DOHH2 (cell line): ENCODE data around the gene PNPLA7.

Experiments used
- H3F3A ChIP-seq: fragments of 200-600 bp; sonication (generic), shearing (Covaris generic); 2 replicates; pipeline ENCODE4 v1.6.0; 2016; ENCODE audit warnings: antibody characterized with exemption, mild to moderate bottlenecking; ENCODE audit not compliant: control insufficient read depth, insufficient read depth
- H3K27ac ChIP-seq: fragments of 200-600 bp; sonication (generic); 2 replicates; pipeline ENCODE4 v1.5.1; 2014; ENCODE audit warnings: low read depth, mild to moderate bottlenecking, low read length, moderate library complexity
- H3K27me3 ChIP-seq: fragments of 200-600 bp; sonication (generic); 2 replicates; pipeline ENCODE4 v1.6.1; 2014; ENCODE audit warnings: mild to moderate bottlenecking, low read length, mixed read lengths; ENCODE audit not compliant: control insufficient read depth
- H3K36me3 ChIP-seq: fragments of 200-600 bp; sonication (generic); 2 replicates; pipeline ENCODE4 v1.6.1; 2014; ENCODE audit warnings: mild to moderate bottlenecking, low read length, moderate library complexity, mixed read lengths; ENCODE audit not compliant: control insufficient read depth
- H3K4me1 ChIP-seq: fragments of 200-600 bp; sonication (generic); 2 replicates; pipeline ENCODE4 v1.6.1; 2014; ENCODE audit warnings: mild to moderate bottlenecking, low read length, mixed read lengths; ENCODE audit not compliant: control insufficient read depth
- H3K4me2 ChIP-seq: fragments of 200-600 bp; sonication (generic); 2 replicates; pipeline ENCODE4 v1.6.0; 2014; ENCODE audit warnings: mild to moderate bottlenecking, low read length, moderate library complexity
- H3K4me3 ChIP-seq: fragments of 200-600 bp; sonication (generic); 2 replicates; pipeline ENCODE4 v1.5.1; 2014; ENCODE audit warnings: mild to moderate bottlenecking, low read length, mixed read lengths
- H3K79me2 ChIP-seq: fragments of 200-600 bp; sonication (generic); 2 replicates; pipeline ENCODE4 v1.6.1; 2014; ENCODE audit warnings: mild to moderate bottlenecking, low read length, mixed read lengths; ENCODE audit not compliant: control insufficient read depth
- H3K9me2 ChIP-seq: fragments of 200-600 bp; sonication (generic); replicated peaks from 2 replicates; pipeline ENCODE4 v1.6.1; 2014; ENCODE audit warnings: mild to moderate bottlenecking, low read length, mixed read lengths; ENCODE audit not compliant: control insufficient read depth
- H3K9me3 ChIP-seq: fragments of 200-600 bp; sonication (generic); 2 replicates; pipeline ENCODE4 v1.6.1; 2014; ENCODE audit warnings: antibody characterized with exemption, low read length, mixed read lengths; ENCODE audit not compliant: control insufficient read depth, insufficient read depth
- H4K20me1 ChIP-seq: fragments of 200-600 bp; sonication (generic); 2 replicates; pipeline ENCODE4 v1.6.0; 2014; ENCODE audit warnings: low read depth, mild to moderate bottlenecking, antibody characterized with exemption, low read length, moderate library complexity; ENCODE audit not compliant: control insufficient read depth, insufficient read depth
- CTCF ChIP-seq: fragments of 200-600 bp; sonication (generic); IDR thresholded peaks from one replicate; pipeline ENCODE4 v1.5.1; 2014; ENCODE audit warnings: antibody characterized with exemption, mild to moderate bottlenecking, low read depth, low read length; ENCODE audit not compliant: poor library complexity, severe bottlenecking
- EZH2phosphoT487 ChIP-seq: fragments of 200-600 bp; sonication (generic); IDR thresholded peaks from 2 replicates; pipeline ENCODE4 v1.6.1; 2017; ENCODE audit warnings: borderline replicate concordance, mild to moderate bottlenecking, antibody characterized with exemption, low read length, moderate library complexity, mixed read lengths

Gene PNPLA7

GRCh38 chr9:137437691-137438590, 112.3 kb downstream of the PNPLA7 start:
- H3K36me3 ChIP-seq: no peaks in the 10 kb centered on the region
- H3K79me2 ChIP-seq: no peaks in the 10 kb centered on the region
- TF ChIP-seq EZH2phosphoT487: no peak
- TF ChIP-seq CTCF: no peak
- H3K4me1 ChIP-seq: peaks cover 16% of the 10 kb centered on the region
- H3K9me3 ChIP-seq: no peaks in the 10 kb centered on the region
- H4K20me1 ChIP-seq: no peaks in the 10 kb centered on the region
- no peaks in the 10 kb centered on the region for H3K9me2 ChIP-seq
- H3K27ac ChIP-seq: no peak overlapping the region
- H3K4me3 ChIP-seq: no peak overlapping the region
- no peak overlapping the region for H3K4me2 ChIP-seq
- 0 out of 2 replicates have a peak, but pooled peaks cover 4% of the 10 kb centered on the region for H3K27me3 ChIP-seq
- peaks cover 6% of the 10 kb centered on the region for H3F3A ChIP-seq

GRCh38 chr9:137436761-137437600, 113.2 kb downstream of the PNPLA7 start:
- H3K4me1 ChIP-seq: peaks cover 17% of the 10 kb centered on the region
- H3K27ac ChIP-seq: no peak overlapping the region
- peaks cover 2% of the 10 kb centered on the region for H3F3A ChIP-seq
- H3K4me2 ChIP-seq: no peak overlapping the region
- H3K9me3 ChIP-seq: no peaks in the 10 kb centered on the region
- TF ChIP-seq CTCF (no peak), EZH2phosphoT487 (no peak)
- no peaks in the 10 kb centered on the region for H3K9me2 ChIP-seq
- H3K27me3 ChIP-seq: 0 out of 2 replicates have a peak, but pooled peaks cover 4% of the 10 kb centered on the region
- no peak overlapping the region for H3K4me3 ChIP-seq
- no peaks in the 10 kb centered on the region for H4K20me1 ChIP-seq
- no peaks in the 10 kb centered on the region for H3K36me3 ChIP-seq
- H3K79me2 ChIP-seq: no peaks in the 10 kb centered on the region

- no peaks in the 10 kb centered on the region for H3K79me2 ChIP-seq
- no peaks in the 10 kb centered on the region for H3K9me3 ChIP-seq
- no peaks in the 10 kb centered on the region for H4K20me1 ChIP-seq
- no peaks in the 10 kb centered on the region for H3K9me2 ChIP-seq
- no peaks in the 10 kb centered on the region; the same call in 1 of the 2 replicates for H3F3A ChIP-seq
- no peak overlapping the region for H3K27ac ChIP-seq
- no peaks in the 10 kb centered on the region for H3K27me3 ChIP-seq
- peaks cover 20% of the 10 kb centered on the region for H3K4me1 ChIP-seq
- H3K4me2 ChIP-seq: no peak overlapping the region
- TF ChIP-seq EZH2phosphoT487 (no peak), CTCF (no peak)
- no peak overlapping the region for H3K4me3 ChIP-seq
- no peaks in the 10 kb centered on the region; the same call in 1 of the 2 replicates for H3K36me3 ChIP-seq
Observed at GRCh38 chr9:137435980-137436760, 114.0 kb downstream of the PNPLA7 start.
